Endothelial cell of umbilical vein (primary cell): Measurements from ENCODE around the gene RHOH. TPM values are rescaled to one million over a fixed set of nuclear protein-coding genes. Genes with fewer than 3 reads are reported as not detected.

Experiments
- BruUV-seq: library from RNA; stranded (reverse); fragments of 400-500 nt; replicated peaks from 2 replicates; lab custom pipeline; 2021; lab: Mats Ljungman, UMichigan
- CTCF ChIA-PET: fragments of 300-600, 350-600 bp; sonication (Branson Sonifier 250); formaldehyde crosslinking; loops from one replicate; lab custom pipeline; 2021; ENCODE audit warnings: antibody characterized with exemption, inconsistent platforms; lab: Charles Lee
- POLR2A ChIA-PET: fragments of 300-600, 350-600 bp; sonication (Branson Sonifier 250); formaldehyde crosslinking; loops from one replicate; lab custom pipeline; 2021; ENCODE audit warnings: antibody characterized with exemption, inconsistent platforms; lab: Charles Lee
- DNase-seq: peaks from one replicate; pipeline ENCODE4 v3.0.0-alpha.2; 2011; ENCODE audit warnings: low read depth, low spot score
- FAIRE-seq: peaks from 2 replicates; lab custom pipeline; 2011; peaks lifted over from hg19 to GRCh38; lab: Jason Lieb, UNC
- H2AFZ ChIP-seq: 2 replicates; pipeline ENCODE4 v1.6.0; 2012; ENCODE audit warnings: low read depth, low read length, control low read depth, inconsistent platforms
- H3K27ac ChIP-seq: 2 replicates; pipeline ENCODE4 v1.5.1; 2011; ENCODE audit warnings: low read depth, mild to moderate bottlenecking, control low read depth, low read length, moderate library complexity; ENCODE audit not compliant: insufficient read depth
- H3K27me3 ChIP-seq, 2 experiments: 2 replicates each; pipeline versions ENCODE4 v1.6.0 to v1.6.1; 2011; ENCODE audit warnings: low read length in 2 of 2, mixed read lengths in 1 of 2; ENCODE audit not compliant: control insufficient read depth in 2 of 2, insufficient read depth in 2 of 2
- H3K36me3 ChIP-seq, 2 experiments: 2 replicates in 1 of 2; 3 replicates in 1 of 2; pipeline ENCODE4 v1.5.1; 2011; ENCODE audit warnings: low read length in 2 of 2, mild to moderate bottlenecking in 1 of 2, moderate library complexity in 1 of 2; ENCODE audit not compliant: control insufficient read depth in 2 of 2, insufficient read depth in 2 of 2; ENCODE audit errors: extremely low read depth in 1 of 2
- H3K4me1 ChIP-seq: 3 replicates; pipeline ENCODE4 v1.5.1; 2011; ENCODE audit warnings: mild to moderate bottlenecking, low read length; ENCODE audit not compliant: control insufficient read depth, insufficient read depth; ENCODE audit errors: extremely low read depth
- H3K4me2 ChIP-seq: 2 replicates; pipeline ENCODE4 v1.6.1; 2011; ENCODE audit warnings: low read length, control low read depth, mixed read lengths; ENCODE audit not compliant: insufficient read depth
- H3K4me3 ChIP-seq, 3 experiments: fragments of 200-600 bp in 1 of 3; sonication (generic), shearing (Covaris generic) in 1 of 3; replicated peaks in 1 of 3; 2 replicates each; pipeline ENCODE4 v1.5.1; 2011 to 2016; ENCODE audit warnings: control low read depth in 3 of 3, low read length in 3 of 3, mild to moderate bottlenecking in 2 of 3, inconsistent platforms in 1 of 3, low read depth in 1 of 3, moderate library complexity in 1 of 3; ENCODE audit not compliant: insufficient read depth in 1 of 3
- H3K79me2 ChIP-seq: 2 replicates; pipeline ENCODE4 v1.6.0; 2012; ENCODE audit warnings: low read length, inconsistent platforms; ENCODE audit not compliant: control insufficient read depth, insufficient read depth
- H3K9ac ChIP-seq: replicated peaks from 2 replicates; pipeline ENCODE3; 2011; ENCODE audit warnings: low read length, control low read depth; ENCODE audit not compliant: insufficient read depth; ENCODE audit errors: extremely low read depth
- H3K9me1 ChIP-seq: replicated peaks from 3 replicates; pipeline ENCODE4 v1.6.0; 2011; ENCODE audit warnings: mild to moderate bottlenecking, low read length; ENCODE audit not compliant: control insufficient read depth, insufficient read depth; ENCODE audit errors: extremely low read depth
- H3K9me3 ChIP-seq: replicated peaks from 2 replicates; pipeline ENCODE4 v1.5.1; 2012; ENCODE audit warnings: low read length, inconsistent platforms; ENCODE audit not compliant: control insufficient read depth, insufficient read depth
- H4K20me1 ChIP-seq: replicated peaks from 2 replicates; pipeline ENCODE3; 2011; ENCODE audit warnings: mild to moderate bottlenecking, low read length; ENCODE audit not compliant: control insufficient read depth, insufficient read depth; ENCODE audit errors: extremely low read depth
- EZH2 ChIP-seq: IDR thresholded peaks from 2 replicates; pipeline ENCODE4 v1.6.1; 2012; ENCODE audit warnings: borderline replicate concordance, low read depth, mild to moderate bottlenecking, moderate library complexity, low read length, inconsistent platforms; ENCODE audit not compliant: severe bottlenecking
- FOS ChIP-seq: IDR thresholded peaks from 2 replicates; pipeline ENCODE4 v1.6.1; 2011; ENCODE audit warnings: mild to moderate bottlenecking, low read length, moderate library complexity, borderline replicate concordance; ENCODE audit not compliant: insufficient read depth
- GATA2 ChIP-seq: IDR thresholded peaks from 2 replicates; pipeline ENCODE4 v1.7.0; 2011; ENCODE audit warnings: low read depth, mild to moderate bottlenecking, moderate library complexity, mixed read lengths, low read length; ENCODE audit not compliant: insufficient read length, insufficient read depth
- JUN ChIP-seq: IDR thresholded peaks from 2 replicates; pipeline ENCODE4 v1.6.1; 2011; ENCODE audit warnings: borderline replicate concordance, low read depth; ENCODE audit not compliant: insufficient read length, insufficient read depth
- MYC ChIP-seq: IDR thresholded peaks from one replicate; pipeline ENCODE4 v1.6.1; 2011; ENCODE audit warnings: mild to moderate bottlenecking, low read depth, low read length
- POLR2A ChIP-seq: IDR thresholded peaks from 2 replicates; pipeline ENCODE4 v1.6.1; 2012; ENCODE audit warnings: low read depth, mild to moderate bottlenecking, control low read depth, low read length
- POLR2AphosphoS5 ChIP-seq: IDR thresholded peaks from 2 replicates; pipeline ENCODE4 v1.6.1; 2012; ENCODE audit warnings: low read depth, mild to moderate bottlenecking, control low read depth, low read length, moderate library complexity; ENCODE audit not compliant: insufficient read depth
- dilution Hi-C: fragments of 300-500 bp; cut with MboI; formaldehyde crosslinking; loops from one replicate; pipeline ENCODE4 v1.15.0; 2019; ENCODE audit warnings: low sequenced_read_pairs; ENCODE audit not compliant: extremely low pct_ligation_motif_present
- intact Hi-C: fragments of 100-400 bp; cut with micrococcal nuclease; formaldehyde crosslinking; loops from one replicate; pipeline ENCODE4 v1.10.0; 2022
- polyA plus RNA-seq, 4 experiments: library from polyadenylated mRNA; depleted of rRNA in 3 of 4; stranded (reverse) in 3 of 4; unstranded in 1 of 4; fragments of >200 nt; gene quantifications; 2 replicates each; pipeline versions ENCODE4 v1.2.1 to v1.2.3, GENCODE V29; 2011 to 2012; ENCODE audit warnings: missing spikeins in 1 of 4
- total RNA-seq: library from RNA; stranded (reverse); gene quantifications from 2 replicates; pipeline ENCODE4 v1.2.3, GENCODE V29; 2021
- TF ChIP-seq, protein P1 (sequence below): IDR thresholded peaks from 2 replicates; pipeline ENCODE4 v1.6.1; 2011; ENCODE audit not compliant: insufficient read depth, insufficient read length
- TF ChIP-seq, protein P2 (sequence below), 2 donors: IDR thresholded peaks; 1 replicate in 1 of 2; 2 replicates in 1 of 2; pipeline ENCODE4 v1.5.1; 2011; ENCODE audit warnings: low read length in 2 of 2, mild to moderate bottlenecking in 2 of 2, moderate library complexity in 2 of 2, control low read depth in 1 of 2, inconsistent platforms in 1 of 2, low read depth in 1 of 2; ENCODE audit not compliant: insufficient read depth in 1 of 2; ENCODE audit errors: extremely low read depth in 1 of 2

Gene RHOH
- total and polyA plus RNA-seq, 2 donors (not counting 3 experiments of a cell fraction or from before 2014, with no cell fraction given): not detected

DNA sequence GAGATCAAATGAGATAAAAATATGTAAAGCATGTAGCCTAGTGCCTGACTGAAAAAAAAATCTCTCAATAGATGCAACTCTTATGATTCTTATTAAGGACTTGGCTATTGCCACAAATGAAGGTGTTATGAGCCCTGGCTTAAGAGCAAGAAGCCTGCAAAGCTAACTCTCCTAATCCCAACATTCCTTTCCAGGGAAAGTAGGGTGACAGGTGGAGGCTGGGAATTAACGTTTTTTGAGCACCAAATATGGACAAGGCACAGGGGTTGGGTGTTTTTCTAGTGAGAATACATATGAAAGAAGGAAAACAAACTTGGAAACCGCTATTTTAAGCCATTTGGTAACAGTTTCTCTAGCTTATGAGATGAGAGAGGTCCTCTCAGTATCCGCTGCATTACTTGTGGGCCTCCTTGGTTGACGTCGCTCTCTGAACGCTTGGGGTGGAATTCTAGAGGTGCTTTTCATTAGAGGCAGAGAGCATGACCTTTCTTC is 2.4 kb downstream of the RHOH start:
- FAIRE-seq (no peak), DNase-seq (no peak)
- no peak overlapping the region for H3K4me3 ChIP-seq
- ChIA-PET POLR2A (no interaction called here), CTCF (no interaction called here)
- H3K9me3 ChIP-seq: no peaks in the 10 kb centered on the region
- TF ChIP-seq, protein P1, sequence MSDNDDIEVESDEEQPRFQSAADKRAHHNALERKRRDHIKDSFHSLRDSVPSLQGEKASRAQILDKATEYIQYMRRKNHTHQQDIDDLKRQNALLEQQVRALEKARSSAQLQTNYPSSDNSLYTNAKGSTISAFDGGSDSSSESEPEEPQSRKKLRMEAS: no peak
- TF ChIP-seq JUN (no peak), POLR2A (no peak), POLR2AphosphoS5 (no peak), MYC (no peak), FOS (no peak), GATA2 (no peak), EZH2 (no peak)
- TF ChIP-seq, protein P2, sequence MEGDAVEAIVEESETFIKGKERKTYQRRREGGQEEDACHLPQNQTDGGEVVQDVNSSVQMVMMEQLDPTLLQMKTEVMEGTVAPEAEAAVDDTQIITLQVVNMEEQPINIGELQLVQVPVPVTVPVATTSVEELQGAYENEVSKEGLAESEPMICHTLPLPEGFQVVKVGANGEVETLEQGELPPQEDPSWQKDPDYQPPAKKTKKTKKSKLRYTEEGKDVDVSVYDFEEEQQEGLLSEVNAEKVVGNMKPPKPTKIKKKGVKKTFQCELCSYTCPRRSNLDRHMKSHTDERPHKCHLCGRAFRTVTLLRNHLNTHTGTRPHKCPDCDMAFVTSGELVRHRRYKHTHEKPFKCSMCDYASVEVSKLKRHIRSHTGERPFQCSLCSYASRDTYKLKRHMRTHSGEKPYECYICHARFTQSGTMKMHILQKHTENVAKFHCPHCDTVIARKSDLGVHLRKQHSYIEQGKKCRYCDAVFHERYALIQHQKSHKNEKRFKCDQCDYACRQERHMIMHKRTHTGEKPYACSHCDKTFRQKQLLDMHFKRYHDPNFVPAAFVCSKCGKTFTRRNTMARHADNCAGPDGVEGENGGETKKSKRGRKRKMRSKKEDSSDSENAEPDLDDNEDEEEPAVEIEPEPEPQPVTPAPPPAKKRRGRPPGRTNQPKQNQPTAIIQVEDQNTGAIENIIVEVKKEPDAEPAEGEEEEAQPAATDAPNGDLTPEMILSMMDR (IDR thresholded peaks at IDR 0.05; ENCODE audit: extremely low read depth in 1 of 2, insufficient read depth in 1 of 2, low read depth in 1 of 2, low read length in 2 of 2): no peak
- H3K4me1 ChIP-seq: peaks cover 4% of the 10 kb centered on the region
- no TSS peak for BruUV-seq
- dilution Hi-C loops: no loop called here
- H3K79me2 ChIP-seq: no peaks in the 10 kb centered on the region
- H3K9me1 ChIP-seq: no peaks in the 10 kb centered on the region
- H2AFZ ChIP-seq: no peak overlapping the region
- no peaks in the 10 kb centered on the region for H3K27me3 ChIP-seq
- H3K9ac ChIP-seq: no peak overlapping the region
- no peak overlapping the region for H3K27ac ChIP-seq
- intact Hi-C loops: no loop called here
- H4K20me1 ChIP-seq: no peaks in the 10 kb centered on the region
- H3K4me2 ChIP-seq: no peak overlapping the region
- H3K36me3 ChIP-seq: no peaks in the 10 kb centered on the region
